ENCODE measurements around the gene ACTL8. TPM values are rescaled to one million over a fixed set of nuclear protein-coding genes. Genes with fewer than 3 reads are reported as not detected.

The ACTL8 gene
- total RNA-seq, 1 experiment from 2014 or later: 0.69 TPM

- Histone ChIP-seq H3K9me3 (ENCODE audit: control insufficient read depth in 1 of 2, insufficient read depth in 1 of 2, low read depth in 1 of 2, low read length in 2 of 2) (no peaks in the 10 kb centered on the region), H3K79me2 (ENCODE audit: insufficient read depth, low read length) (no peaks in the 10 kb centered on the region), H3K36me3 (ENCODE audit: control insufficient read depth in 1 of 2, insufficient read depth in 2 of 2, low read length in 2 of 2) (no peaks in the 10 kb centered on the region), H3K9ac (ENCODE audit: low read length) (no peak overlapping the region), H3K27me3 (ENCODE audit: insufficient read depth, low read length) (peaks cover 29% of the 10 kb centered on the region), H3K9me2 (ENCODE audit: insufficient read depth) (no peaks in the 10 kb centered on the region), H3K27ac (ENCODE audit: low read depth, low read length) (no peak overlapping the region), H4K20me1 (ENCODE audit: insufficient read depth) (no peaks in the 10 kb centered on the region), H3K4me1 (ENCODE audit: control insufficient read depth in 1 of 2, insufficient read depth in 2 of 2, low read length in 2 of 2) (peaks cover 0 to 5% of the 10 kb centered on the region in 2 experiments; a peak in 2 of 4 replicates), H3K4me3 (replicated peaks in 1 of 2; ENCODE audit: low read depth in 1 of 2, low read length in 2 of 2) (no peak overlapping the region), H2AFZ (ENCODE audit: low read depth, low read length, poor library complexity, severe bottlenecking) (no peak overlapping the region), H3K4me2 (ENCODE audit: low read length) (no peak overlapping the region)
- TF ChIP-seq ZNF274 (IDR thresholded peaks at IDR 0.05; ENCODE audit: low read depth, low read length) (no peak), REST (IDR thresholded peaks at IDR 0.05; ENCODE audit: low read depth) (no peak), CTCF (IDR thresholded peaks at IDR 0.05 in 2 of 3, conservative IDR thresholded peaks at IDR 0.05 in 1 of 3; ENCODE audit: borderline replicate concordance in 1 of 3, insufficient read depth in 1 of 3, low read depth in 2 of 3, low read length in 2 of 3) (no peak), YY1 (IDR thresholded peaks at IDR 0.05; ENCODE audit: extremely low read depth, insufficient replicate concordance, low read depth, low read length) (no peak), EGR1 (IDR thresholded peaks at IDR 0.05; ENCODE audit: low read depth) (no peak), EZH2phosphoT487 (IDR thresholded peaks at IDR 0.05; ENCODE audit: borderline replicate concordance) (no peak), SRF (IDR thresholded peaks at IDR 0.05; ENCODE audit: low read depth) (no peak), ZFX (IDR thresholded peaks at IDR 0.05) (no peak), POLR2AphosphoS5 (IDR thresholded peaks at IDR 0.05; ENCODE audit: low read depth, low read length) (no peak), SP1 (IDR thresholded peaks at IDR 0.05; ENCODE audit: low read depth) (no peak), EZH2 (IDR thresholded peaks at IDR 0.05) (no peak), SIN3A (IDR thresholded peaks at IDR 0.05; ENCODE audit: low read depth) (no peak), ZBTB33 (IDR thresholded peaks at IDR 0.05; ENCODE audit: extremely low read depth, insufficient replicate concordance, low read length) (no peak), POLR2A (IDR thresholded peaks at IDR 0.05; ENCODE audit: borderline replicate concordance, extremely low read depth, insufficient read depth, insufficient read length) (no peak), ELF1 (IDR thresholded peaks at IDR 0.05; ENCODE audit: borderline replicate concordance, low read depth) (no peak), CBX3 (IDR thresholded peaks at IDR 0.05; ENCODE audit: low read depth) (no peak), JUND (IDR thresholded peaks at IDR 0.05) (no peak), ATF3 (IDR thresholded peaks at IDR 0.05) (no peak), FOSL1 (IDR thresholded peaks at IDR 0.05; ENCODE audit: low read depth) (no peak), CEBPB (IDR thresholded peaks at IDR 0.05; ENCODE audit: low read depth) (no peak)
- intact Hi-C loops (cut with micrococcal nuclease): no loop called here
- DNase-seq (ENCODE audit: low read depth, low spot score) (no peak), ATAC-seq (no peak)
- RAD21 ChIA-PET (ENCODE audit: low non-redundant PET in 1 of 2, low total read pairs in 2 of 2, uncharacterized antibody in 2 of 2, unreplicated experiment in 2 of 2): no interaction called here
- POLR2A ChIA-PET: no interaction called here
- CTCF ChIA-PET: no interaction called here
- no TSS peak for BruUV-seq (replicated peaks)
These were observed 47.0 kb downstream of the ACTL8 start for GRCh38 chr1:17802164-17802563.
